Uterus (tissue), 2 donors: Measurements from ENCODE around the gene PRRC2B.

Source experiments
- POLR2A ChIP-seq, 2 donors: fragments of 450-650 bp; IDR thresholded peaks; one replicate each; pipeline ENCODE4 v1.6.1; 2016; ENCODE audit warnings: antibody characterized with exemption in 2 of 2, mild to moderate bottlenecking in 1 of 2, moderate library complexity in 1 of 2
- TF ChIP-seq, protein P1 (sequence below), 4 experiments: fragments of 200-600 bp in 2 of 4; fragments of 450-650 bp in 2 of 4; sonication (generic) in 2 of 4; IDR thresholded peaks; one replicate each; pipeline ENCODE4 v1.5.1; 2016 to 2019; ENCODE audit warnings: antibody characterized with exemption in 4 of 4, mild to moderate bottlenecking in 2 of 4, moderate library complexity in 1 of 4

DNA sequence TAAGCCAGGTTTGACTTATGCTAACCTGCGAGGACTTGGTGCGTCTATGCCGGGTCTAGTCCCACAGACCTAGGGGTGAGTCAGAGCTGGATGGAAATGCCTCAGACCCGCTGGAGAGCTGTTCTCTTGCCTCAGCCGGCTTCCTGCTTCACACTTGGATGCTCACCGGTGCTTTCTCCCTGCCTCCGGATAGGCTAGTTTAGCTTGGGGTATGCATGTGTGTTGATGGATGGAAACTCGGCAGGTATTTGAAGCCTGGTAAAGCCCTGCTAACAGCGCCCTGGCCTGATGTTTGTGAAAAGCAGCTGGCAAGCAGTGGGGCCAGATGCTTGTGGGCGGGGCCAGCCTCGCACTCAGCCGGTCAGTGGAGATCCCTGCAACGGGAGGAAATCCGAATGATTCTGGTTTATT is 29.3 kb downstream of the PRRC2B start:
- TF ChIP-seq, protein P1, sequence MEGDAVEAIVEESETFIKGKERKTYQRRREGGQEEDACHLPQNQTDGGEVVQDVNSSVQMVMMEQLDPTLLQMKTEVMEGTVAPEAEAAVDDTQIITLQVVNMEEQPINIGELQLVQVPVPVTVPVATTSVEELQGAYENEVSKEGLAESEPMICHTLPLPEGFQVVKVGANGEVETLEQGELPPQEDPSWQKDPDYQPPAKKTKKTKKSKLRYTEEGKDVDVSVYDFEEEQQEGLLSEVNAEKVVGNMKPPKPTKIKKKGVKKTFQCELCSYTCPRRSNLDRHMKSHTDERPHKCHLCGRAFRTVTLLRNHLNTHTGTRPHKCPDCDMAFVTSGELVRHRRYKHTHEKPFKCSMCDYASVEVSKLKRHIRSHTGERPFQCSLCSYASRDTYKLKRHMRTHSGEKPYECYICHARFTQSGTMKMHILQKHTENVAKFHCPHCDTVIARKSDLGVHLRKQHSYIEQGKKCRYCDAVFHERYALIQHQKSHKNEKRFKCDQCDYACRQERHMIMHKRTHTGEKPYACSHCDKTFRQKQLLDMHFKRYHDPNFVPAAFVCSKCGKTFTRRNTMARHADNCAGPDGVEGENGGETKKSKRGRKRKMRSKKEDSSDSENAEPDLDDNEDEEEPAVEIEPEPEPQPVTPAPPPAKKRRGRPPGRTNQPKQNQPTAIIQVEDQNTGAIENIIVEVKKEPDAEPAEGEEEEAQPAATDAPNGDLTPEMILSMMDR (IDR thresholded peaks at IDR 0.05), result no peak
- TF ChIP-seq POLR2A (IDR thresholded peaks at IDR 0.05), result no peak
